ENCODE measurements around the gene SLC26A3. TPM values are rescaled to one million over a fixed set of nuclear protein-coding genes. Genes with fewer than 3 reads are reported as not detected.

SLC26A3 gene
- total and polyA plus RNA-seq, 2 of the 8 experiments (the other 6 are each of a cell fraction or from before 2014, with no cell fraction given) = not detected

DNA sequence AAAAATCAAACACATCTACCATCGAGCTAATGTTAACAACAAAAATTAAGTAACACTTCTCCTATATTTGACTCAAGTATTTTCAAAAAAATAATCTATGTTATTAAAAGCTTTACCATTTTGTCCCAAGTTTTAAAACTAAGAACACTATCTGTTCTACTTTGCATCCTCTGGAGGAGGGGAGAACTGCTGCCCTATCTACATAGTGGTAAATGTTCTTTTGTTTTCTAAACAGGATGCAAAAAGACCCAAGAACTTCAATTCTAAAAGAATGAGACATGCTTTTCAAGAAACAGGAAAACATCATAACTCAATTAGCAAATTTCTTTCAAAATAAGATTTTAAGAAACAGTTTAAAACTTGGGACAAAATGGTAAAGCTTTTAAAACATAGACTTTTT is 14.8 kb downstream of the SLC26A3 start:
- H2BK15ac ChIP-seq (ENCODE audit: low read length) = no peak overlapping the region
- no peaks in the 10 kb centered on the region for H3K9me3 ChIP-seq (ENCODE audit: insufficient read depth in 2 of 2, low read depth in 1 of 2, low read length in 1 of 2)
- no peak for FAIRE-seq
- H3K79me1 ChIP-seq (ENCODE audit: low read depth, low read length) = no peaks in the 10 kb centered on the region
- no peak overlapping the region; a peak in 1 of 8 replicates for H3K4me3 ChIP-seq (ENCODE audit: extremely low read depth in 1 of 4, insufficient read depth in 2 of 4, low read depth in 3 of 4, low read length in 4 of 4)
- ChIA-PET CTCF (ENCODE audit: partially characterized antibody) (interaction anchor here (1.3 to 1.9 kb wide), 3 partner anchors 84 to 91 kb away, joined by 3 to 5 read pairs (median 4); no protein-coding TSS in a partner anchor), POLR2A (ENCODE audit: partially characterized antibody) (no interaction called here)
- no peak overlapping the region for H2BK5ac ChIP-seq (ENCODE audit: low read depth, low read length)
- H2AK5ac ChIP-seq (ENCODE audit: low read depth, low read length) = no peak overlapping the region
- no peak overlapping the region for H2BK120ac ChIP-seq (replicated peaks; ENCODE audit: low read depth, low read length)
- no peak overlapping the region for H2BK20ac ChIP-seq (ENCODE audit: low read length)
- no peak overlapping the region for H2BK12ac ChIP-seq (ENCODE audit: low read depth, low read length)
- no peaks in the 10 kb centered on the region for H3K23me2 ChIP-seq (ENCODE audit: low read depth, low read length)
- TF ChIP-seq SUZ12 (IDR thresholded peaks at IDR 0.05; ENCODE audit: low read length) = no peak
- no peak for TF ChIP-seq MAX (IDR thresholded peaks at IDR 0.05)
- no peak for TF ChIP-seq SP1 (IDR thresholded peaks at IDR 0.05; ENCODE audit: low read depth, low read length)
- TF ChIP-seq SIRT6 (IDR thresholded peaks at IDR 0.05; ENCODE audit: low read length) = no peak
- TF ChIP-seq BACH1 (IDR thresholded peaks at IDR 0.05; ENCODE audit: low read length) = no peak
- no peak for TF ChIP-seq TCF12 (IDR thresholded peaks at IDR 0.05; ENCODE audit: low read depth, low read length)
- H3K4ac ChIP-seq (replicated peaks; ENCODE audit: insufficient read length, low read depth, low read length) = no peak overlapping the region
- H3K18ac ChIP-seq (ENCODE audit: extremely low read depth, low read length) = no peak overlapping the region
- H4K8ac ChIP-seq (ENCODE audit: extremely low read depth, insufficient read depth, low read length) = no peak overlapping the region
- H3K14ac ChIP-seq (ENCODE audit: insufficient read length) = no peak overlapping the region
- H3K4me2 ChIP-seq (ENCODE audit: insufficient read depth in 1 of 2, low read depth in 2 of 2, low read length in 2 of 2) = no peak overlapping the region
- no peak overlapping the region for H3K27ac ChIP-seq (ENCODE audit: low read depth, low read length)
- no peak overlapping the region for H3K9ac ChIP-seq (replicated peaks in 1 of 4; ENCODE audit: extremely low read depth in 1 of 4, low read depth in 3 of 4, low read length in 3 of 4)
- H3K27me3 ChIP-seq (replicated peaks in 1 of 4; ENCODE audit: control insufficient read depth in 3 of 4, extremely low read depth in 1 of 4, insufficient read depth in 3 of 4, low read length in 3 of 4) = no peaks in the 10 kb centered on the region; a peak in 1 of 7 replicates
- H3K56ac ChIP-seq (replicated peaks; ENCODE audit: insufficient read length, low read depth, low read length) = no peak overlapping the region
- H4K20me1 ChIP-seq (replicated peaks in 1 of 2; ENCODE audit: control insufficient read depth in 1 of 2, insufficient read depth in 2 of 2, low read length in 2 of 2) = no peaks in the 10 kb centered on the region
- no peaks in the 10 kb centered on the region for H3K36me3 ChIP-seq (ENCODE audit: control insufficient read depth in 2 of 4, insufficient read depth in 4 of 4, low read length in 3 of 4)
- no peak overlapping the region for H4K91ac ChIP-seq (replicated peaks; ENCODE audit: insufficient read length, low read length)
- no peaks in the 10 kb centered on the region for H3K79me2 ChIP-seq (ENCODE audit: control insufficient read depth in 1 of 2, insufficient read depth in 2 of 2, low read length in 2 of 2)
- WGBS, 2 experiments (ENCODE audit: extremely low coverage in 1 of 2, insufficient coverage in 1 of 2, insufficient read length in 1 of 2, insufficient replicate concordance in 2 of 2, low coverage in 1 of 2, low lambda C conversion rate in 2 of 2, missing lambda C conversion rate in 1 of 2) = 90% methylated on average over 1 of the region's 1 CpG; no CpG with 5 or more reads in 1 of the 2 experiments
- H3K23ac ChIP-seq (ENCODE audit: insufficient read length) = no peak overlapping the region
- no peaks in the 10 kb centered on the region; a peak in 1 of 7 replicates for H3K4me1 ChIP-seq (replicated peaks in 1 of 4; ENCODE audit: control insufficient read depth in 3 of 4, insufficient read depth in 4 of 4, low read length in 3 of 4)
- no peak for DNase-seq (ENCODE audit: low read depth in 1 of 2, low spot score in 2 of 2)
- H2AFZ ChIP-seq (ENCODE audit: low read length) = no peak overlapping the region
- no peak overlapping the region for H4K5ac ChIP-seq (ENCODE audit: insufficient read length, low read depth, low read length)
